ENCODE results near the gene SUN1.

SUN1 gene

GRCh38 chr7:894164-894867, 62.0 kb downstream of the SUN1 start:
- H3K27ac ChIP-seq (ENCODE audit: low read depth, low read length, severe bottlenecking): no peak overlapping the region
- H3K9me3 ChIP-seq (ENCODE audit: control insufficient read depth, low read length): no peaks in the 10 kb centered on the region
- 97 to 98% methylated on average over 29 to 35 of the region's 40 CpGs for WGBS, 2 experiments (ENCODE audit: insufficient coverage in 2 of 2)
- no peak overlapping the region for H3K4me3 ChIP-seq (ENCODE audit: extremely low read depth, insufficient read depth, low read length, poor library complexity, severe bottlenecking)
- H3K36me3 ChIP-seq (ENCODE audit: control insufficient read depth, insufficient read depth, low read length): peaks cover 61% of the 10 kb centered on the region
- no peaks in the 10 kb centered on the region for H3K4me1 ChIP-seq (ENCODE audit: control insufficient read depth, insufficient read depth, low read length, poor library complexity, severe bottlenecking)

GRCh38 chr7:894927-895450, 62.7 kb downstream of the SUN1 start:
- H3K27ac ChIP-seq (ENCODE audit: low read depth, low read length, severe bottlenecking): no peak overlapping the region
- H3K4me1 ChIP-seq (ENCODE audit: control insufficient read depth, insufficient read depth, low read length, poor library complexity, severe bottlenecking): no peaks in the 10 kb centered on the region
- H3K9me3 ChIP-seq (ENCODE audit: control insufficient read depth, low read length): no peaks in the 10 kb centered on the region
- no peak overlapping the region for H3K4me3 ChIP-seq (ENCODE audit: extremely low read depth, insufficient read depth, low read length, poor library complexity, severe bottlenecking)
- WGBS, 2 experiments (ENCODE audit: insufficient coverage in 2 of 2): 96% methylated on average over 18 to 19 of the region's 21 CpGs
- H3K36me3 ChIP-seq (ENCODE audit: control insufficient read depth, insufficient read depth, low read length): peaks cover 59% of the 10 kb centered on the region

DNA sequence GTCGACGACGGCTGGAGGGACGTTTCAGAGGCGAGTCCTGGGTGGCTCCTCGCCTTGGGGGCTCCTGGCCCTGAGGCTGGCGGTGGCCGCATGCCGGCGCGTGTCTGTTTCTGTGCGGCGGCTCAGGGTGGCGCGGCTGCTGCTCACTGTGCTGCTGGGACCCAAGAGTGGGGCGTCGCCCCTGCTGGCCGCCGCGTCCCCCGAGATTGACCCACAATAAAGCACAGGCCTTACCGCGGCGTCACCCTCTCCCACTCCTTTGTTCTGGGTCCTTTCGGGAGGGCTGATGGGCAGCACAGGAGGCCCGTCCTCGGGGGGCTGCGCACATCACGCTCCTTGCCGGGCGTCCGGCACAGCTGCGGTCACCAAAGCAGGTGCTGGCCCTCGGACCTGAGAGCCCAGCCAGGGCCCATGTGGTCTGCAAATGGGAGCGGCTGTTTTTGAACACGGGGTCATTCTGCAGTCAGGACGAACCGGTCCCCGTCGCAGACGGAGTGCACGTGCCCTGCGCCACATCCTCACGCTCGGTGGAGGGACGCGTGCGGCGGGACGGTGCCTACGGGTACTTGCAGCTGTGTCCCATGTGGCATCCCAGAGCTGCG, 63.3 kb downstream of the SUN1 start:
- Histone ChIP-seq H3K4me3 (ENCODE audit: extremely low read depth, insufficient read depth, low read length, poor library complexity, severe bottlenecking) (no peak overlapping the region), H3K27ac (ENCODE audit: low read depth, low read length, severe bottlenecking) (no peak overlapping the region), H3K4me1 (ENCODE audit: control insufficient read depth, insufficient read depth, low read length, poor library complexity, severe bottlenecking) (no peaks in the 10 kb centered on the region), H3K9me3 (ENCODE audit: control insufficient read depth, low read length) (no peaks in the 10 kb centered on the region), H3K36me3 (ENCODE audit: control insufficient read depth, insufficient read depth, low read length) (peaks cover 59% of the 10 kb centered on the region)
- 95 to 98% methylated on average over 43 to 46 of the region's 52 CpGs for WGBS, 2 experiments (ENCODE audit: insufficient coverage in 2 of 2)

DNA sequence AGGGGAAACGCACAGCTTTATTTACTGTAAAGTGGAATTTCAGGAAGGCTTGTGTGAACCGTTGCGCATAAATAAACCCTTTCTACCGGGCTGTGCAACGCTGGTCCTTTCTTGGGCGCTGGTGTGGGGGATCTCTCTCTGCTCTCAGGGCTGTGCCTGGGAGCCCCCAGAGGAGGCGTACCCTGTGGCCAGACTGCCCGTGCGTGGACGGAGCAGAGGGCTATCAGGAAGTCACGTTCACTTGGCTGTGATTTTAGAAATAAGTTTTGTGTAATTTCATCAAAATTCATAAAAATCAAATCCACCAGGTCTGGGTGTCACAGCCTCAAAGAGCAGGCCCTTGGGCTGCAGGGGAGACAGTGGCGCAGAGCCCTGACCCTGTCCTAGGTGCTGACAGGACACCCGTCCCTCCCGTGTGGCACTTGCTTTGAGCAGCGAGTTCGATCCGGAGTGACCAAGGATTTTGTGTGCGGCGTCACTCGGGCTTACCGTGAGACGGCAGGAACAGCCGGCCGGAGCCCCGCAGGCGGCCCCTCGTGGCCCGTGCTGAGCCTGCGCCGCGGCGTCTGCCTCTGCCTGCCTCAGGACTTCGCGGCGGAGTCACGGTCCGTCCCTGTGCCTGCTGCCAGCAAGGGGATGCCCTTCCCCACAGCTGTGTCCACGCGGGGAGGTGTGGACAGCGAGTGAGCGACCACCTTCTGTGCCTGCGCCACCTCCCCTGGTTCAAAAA, 64.2 kb downstream of the SUN1 start:
- no peak overlapping the region for H3K4me3 ChIP-seq (ENCODE audit: extremely low read depth, insufficient read depth, low read length, poor library complexity, severe bottlenecking)
- H3K36me3 ChIP-seq (ENCODE audit: control insufficient read depth, insufficient read depth, low read length): peaks cover 55% of the 10 kb centered on the region
- no peaks in the 10 kb centered on the region for H3K9me3 ChIP-seq (ENCODE audit: control insufficient read depth, low read length)
- H3K27ac ChIP-seq (ENCODE audit: low read depth, low read length, severe bottlenecking): no peak overlapping the region
- 95 to 96% methylated on average over 22 to 31 of the region's 42 CpGs for WGBS, 2 experiments (ENCODE audit: insufficient coverage in 2 of 2)
- H3K4me1 ChIP-seq (ENCODE audit: control insufficient read depth, insufficient read depth, low read length, poor library complexity, severe bottlenecking): no peaks in the 10 kb centered on the region

GRCh38 chr7:897086-897485, 64.8 kb downstream of the SUN1 start:
- H3K27ac ChIP-seq (ENCODE audit: low read depth, low read length, severe bottlenecking): no peak overlapping the region
- no peaks in the 10 kb centered on the region for H3K4me1 ChIP-seq (ENCODE audit: control insufficient read depth, insufficient read depth, low read length, poor library complexity, severe bottlenecking)
- WGBS, 2 experiments (ENCODE audit: insufficient coverage in 2 of 2): 95 to 97% methylated on average over 12 of the region's 14 CpGs
- H3K9me3 ChIP-seq (ENCODE audit: control insufficient read depth, low read length): no peaks in the 10 kb centered on the region
- H3K36me3 ChIP-seq (ENCODE audit: control insufficient read depth, insufficient read depth, low read length): peaks cover 49% of the 10 kb centered on the region
- no peak overlapping the region for H3K4me3 ChIP-seq (ENCODE audit: extremely low read depth, insufficient read depth, low read length, poor library complexity, severe bottlenecking)

GRCh38 chr7:897771-898376, 65.6 kb downstream of the SUN1 start:
- Histone ChIP-seq H3K36me3 (ENCODE audit: control insufficient read depth, insufficient read depth, low read length) (peaks cover 42% of the 10 kb centered on the region), H3K27ac (ENCODE audit: low read depth, low read length, severe bottlenecking) (no peak overlapping the region), H3K4me1 (ENCODE audit: control insufficient read depth, insufficient read depth, low read length, poor library complexity, severe bottlenecking) (no peaks in the 10 kb centered on the region), H3K4me3 (ENCODE audit: extremely low read depth, insufficient read depth, low read length, poor library complexity, severe bottlenecking) (no peak overlapping the region), H3K9me3 (ENCODE audit: control insufficient read depth, low read length) (no peaks in the 10 kb centered on the region)
- 91 to 95% methylated on average over 19 to 24 of the region's 27 CpGs for WGBS, 2 experiments (ENCODE audit: insufficient coverage in 2 of 2)

DNA sequence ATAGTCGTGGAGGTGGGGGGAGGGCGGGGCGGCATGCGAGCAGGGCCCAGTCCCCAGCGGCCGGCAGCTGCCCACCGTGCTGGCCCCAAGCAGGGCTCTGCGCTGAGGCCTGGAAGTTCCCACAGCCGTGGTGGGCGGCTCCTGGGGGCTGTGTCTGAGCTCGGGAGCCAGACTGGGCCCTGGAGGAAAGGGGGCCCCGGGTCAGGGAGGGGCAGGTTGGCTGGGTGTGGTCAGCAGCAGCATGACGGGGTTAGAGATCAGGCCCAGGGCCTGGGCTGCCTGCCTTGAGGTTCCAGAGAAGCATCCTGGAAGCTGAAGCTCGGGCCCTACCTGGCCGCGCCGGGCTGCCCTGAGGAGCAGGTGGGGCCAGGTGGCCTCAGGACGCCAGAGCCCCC, 66.2 kb downstream of the SUN1 start:
- Histone ChIP-seq H3K4me3 (ENCODE audit: extremely low read depth, insufficient read depth, low read length, poor library complexity, severe bottlenecking) (no peak overlapping the region), H3K4me1 (ENCODE audit: control insufficient read depth, insufficient read depth, low read length, poor library complexity, severe bottlenecking) (no peaks in the 10 kb centered on the region), H3K27ac (ENCODE audit: low read depth, low read length, severe bottlenecking) (no peak overlapping the region), H3K36me3 (ENCODE audit: control insufficient read depth, insufficient read depth, low read length) (peaks cover 36% of the 10 kb centered on the region), H3K9me3 (ENCODE audit: control insufficient read depth, low read length) (no peaks in the 10 kb centered on the region)
- 89 to 93% methylated on average over 10 to 18 of the region's 18 CpGs for WGBS, 2 experiments (ENCODE audit: insufficient coverage in 2 of 2)

- Histone ChIP-seq H3K4me3 (ENCODE audit: extremely low read depth, insufficient read depth, low read length, poor library complexity, severe bottlenecking) (no peak overlapping the region), H3K27ac (ENCODE audit: low read depth, low read length, severe bottlenecking) (no peak overlapping the region), H3K9me3 (ENCODE audit: control insufficient read depth, low read length) (no peaks in the 10 kb centered on the region), H3K4me1 (ENCODE audit: control insufficient read depth, insufficient read depth, low read length, poor library complexity, severe bottlenecking) (no peaks in the 10 kb centered on the region), H3K36me3 (ENCODE audit: control insufficient read depth, insufficient read depth, low read length) (peaks cover 30% of the 10 kb centered on the region)
- WGBS, 2 experiments (ENCODE audit: insufficient coverage in 2 of 2): 91% methylated on average over 47 to 54 of the region's 54 CpGs
Observed at GRCh38 chr7:898855-899681, 66.8 kb downstream of the SUN1 start.

DNA sequence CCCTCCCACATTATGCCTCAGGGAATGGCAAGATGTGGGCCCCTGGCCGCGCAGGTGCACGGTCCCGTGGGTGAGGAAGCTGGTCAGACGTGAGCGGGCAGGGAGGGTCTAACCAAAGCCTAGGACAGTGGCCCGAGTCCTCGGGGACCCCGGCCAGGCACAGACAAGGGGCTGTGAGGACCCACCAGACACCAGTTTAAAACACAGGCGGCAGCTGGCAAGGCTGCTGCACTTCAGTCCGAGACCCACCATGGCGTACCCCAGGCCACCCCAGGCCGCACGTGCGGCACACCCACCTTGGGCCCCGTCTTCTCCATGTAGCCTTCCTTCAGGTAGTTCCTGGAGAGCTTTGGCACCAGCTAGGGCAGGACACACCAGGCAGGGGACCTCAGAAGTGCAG, 67.5 kb downstream of the SUN1 start:
- Histone ChIP-seq H3K4me3 (ENCODE audit: extremely low read depth, insufficient read depth, low read length, poor library complexity, severe bottlenecking) (no peak overlapping the region), H3K4me1 (ENCODE audit: control insufficient read depth, insufficient read depth, low read length, poor library complexity, severe bottlenecking) (peaks cover 5% of the 10 kb centered on the region), H3K9me3 (ENCODE audit: control insufficient read depth, low read length) (no peaks in the 10 kb centered on the region), H3K36me3 (ENCODE audit: control insufficient read depth, insufficient read depth, low read length) (peaks cover 23% of the 10 kb centered on the region), H3K27ac (ENCODE audit: low read depth, low read length, severe bottlenecking) (no peak overlapping the region)
- 95 to 97% methylated on average over 15 to 16 of the region's 16 CpGs for WGBS, 2 experiments (ENCODE audit: insufficient coverage in 2 of 2)

Data from mesodermal cell (in vitro differentiated cells).